Breast epithelium (tissue), 4 donors: ENCODE measurements around the gene CORO2B. TPM values are rescaled to one million over a fixed set of nuclear protein-coding genes. Genes with fewer than 3 reads are reported as not detected.

Experiments
- DNase-seq, 2 donors: peaks; one replicate each; pipeline ENCODE4 v3.0.0-alpha.2; 2019; ENCODE audit warnings: low spot score in 2 of 2
- H3K27ac ChIP-seq, 2 donors: fragments of 200-600 bp; sonication (generic) in 1 of 2; one replicate each; pipeline ENCODE4 v1.5.1; 2016 to 2019; ENCODE audit warnings: mild to moderate bottlenecking in 1 of 2
- H3K27me3 ChIP-seq, 2 donors: fragments of 200-600 bp; sonication (generic) in 1 of 2; one replicate each; pipeline versions ENCODE4 v1.5.1 to v1.6.0; 2017 to 2019; ENCODE audit warnings: control low read depth in 1 of 2, mild to moderate bottlenecking in 1 of 2
- H3K36me3 ChIP-seq: fragments of 200-600 bp; one replicate; pipeline ENCODE4 v1.5.1; 2019
- H3K4me1 ChIP-seq, 2 donors: fragments of 200-600 bp; sonication (generic); one replicate each; pipeline ENCODE4 v1.5.1; 2016 to 2019; ENCODE audit warnings: control low read depth in 1 of 2
- H3K4me3 ChIP-seq, 3 donors: fragments of 200-600 bp; sonication (generic); 1 replicate in 2 of 3; 2 replicates in 1 of 3; pipeline ENCODE4 v1.5.1; 2016 to 2019; ENCODE audit warnings: mild to moderate bottlenecking in 3 of 3, moderate library complexity in 2 of 3
- H3K9me3 ChIP-seq, 2 donors: fragments of 200-600 bp; sonication (generic) in 1 of 2; one replicate each; pipeline ENCODE4 v1.5.1; 2016 to 2019; ENCODE audit warnings: control low read depth in 1 of 2
- CTCF ChIP-seq, 3 donors: fragments of 450-650 bp; IDR thresholded peaks; one replicate each; pipeline ENCODE4 v1.5.1; 2016 to 2017; ENCODE audit warnings: antibody characterized with exemption in 3 of 3, mild to moderate bottlenecking in 3 of 3, moderate library complexity in 3 of 3
- POLR2A ChIP-seq: fragments of 450-650 bp; IDR thresholded peaks from one replicate; pipeline ENCODE4 v1.6.1; 2016; ENCODE audit warnings: antibody characterized with exemption, mild to moderate bottlenecking, moderate library complexity
- POLR2AphosphoS5 ChIP-seq, 3 donors: sonication (generic); formaldehyde crosslinking; IDR thresholded peaks; one replicate each; pipeline ENCODE4 v1.6.1; 2017; ENCODE audit warnings: antibody characterized with exemption in 3 of 3
- intact Hi-C: fragments of 100-400 bp; cut with DNase I; formaldehyde crosslinking; loops from one replicate; pipeline ENCODE4 v1.15.1; 2023; ENCODE audit warnings: low total_unique reads
- total RNA-seq, 3 donors: library from RNA; depleted of rRNA; stranded (reverse); fragments of >200 nt; gene quantifications; one replicate each; pipeline ENCODE4 v1.1.0, GENCODE V29; 2016

CORO2B gene
- total RNA-seq: 10 to 100 TPM in 1 of 3 donors, 1 to 10 TPM in 2; 2.9 to 11.2 (median 3.5) TPM

GRCh38 chr15:68578980-68579935 lies at the start of gene CORO2B:
Gene CORO2B (plus strand): TSS chr15:68578993. CDS start chr15:68579263, 270 bp downstream.
- Histone ChIP-seq H3K4me1 (no peaks in the 10 kb centered on the region), H3K36me3 (no peaks in the 10 kb centered on the region), H3K4me3 (peak within 1 kb of the TSS; percentile 48 to 89 (median 71)), H3K27ac (peak within 1 kb of the TSS; percentile 73 to 78), H3K27me3 (peaks cover 0 to 4% of the 10 kb centered on the region in 2 donors), H3K9me3 (no peaks in the 10 kb centered on the region)
- intact Hi-C loops: no loop called here
- TF ChIP-seq POLR2AphosphoS5 (IDR thresholded peaks at IDR 0.05) (no peak), POLR2A (no peak), CTCF (IDR thresholded peaks at IDR 0.05) (no peak)
- DNase-seq: no peak

- Histone ChIP-seq H3K4me1 (no peaks in the 10 kb centered on the region), H3K9me3 (peaks cover 0 to 12% of the 10 kb centered on the region in 2 donors), H3K36me3 (no peaks in the 10 kb centered on the region), H3K27ac (no peak overlapping the region), H3K27me3 (no peaks in the 10 kb centered on the region), H3K4me3 (no peak overlapping the region)
- TF ChIP-seq CTCF (IDR thresholded peaks at IDR 0.05) (no peak), POLR2AphosphoS5 (IDR thresholded peaks at IDR 0.05) (no peak), POLR2A (no peak)
- DNase-seq: no peak
- intact Hi-C loops: no loop called here
Measured at GRCh38 chr15:68531387-68532179, 47.2 kb upstream of the CORO2B start.

- intact Hi-C loops: no loop called here
- peak overlapping the region in 1 of 2 donors; percentile 70 for H3K27ac ChIP-seq
- TF ChIP-seq POLR2A (no peak), POLR2AphosphoS5 (IDR thresholded peaks at IDR 0.05) (no peak), CTCF (IDR thresholded peaks at IDR 0.05) (no peak)
Measured at GRCh38 chr15:68536331-68537095, 42.3 kb upstream of the CORO2B start.

GRCh38 chr15:68537097-68537496 lies 41.7 kb upstream of the CORO2B start:
- Histone ChIP-seq H3K9me3 (peaks cover 3 to 4% of the 10 kb centered on the region in 2 donors), H3K4me3 (no peak overlapping the region), H3K36me3 (no peaks in the 10 kb centered on the region), H3K27me3 (no peaks in the 10 kb centered on the region), H3K4me1 (no peaks in the 10 kb centered on the region), H3K27ac (peak overlapping the region in 1 of 2 donors; percentile 70)
- no peak for TF ChIP-seq CTCF (IDR thresholded peaks at IDR 0.05)
- TF ChIP-seq POLR2AphosphoS5 (IDR thresholded peaks at IDR 0.05): no peak
- TF ChIP-seq POLR2A: no peak
- intact Hi-C loops: no loop called here
- no peak for DNase-seq

More at GRCh38 chr15:68536331-68537095, 42.3 kb upstream of the CORO2B start:
- Histone ChIP-seq H3K9me3 (peaks cover 4 to 9% of the 10 kb centered on the region in 2 donors), H3K36me3 (no peaks in the 10 kb centered on the region), H3K27me3 (no peaks in the 10 kb centered on the region), H3K4me3 (no peak overlapping the region), H3K4me1 (no peaks in the 10 kb centered on the region)
- DNase-seq: no peak
